Stimulated activated naive CD8-positive, alpha-beta T cell treated with anti-CD3 and anti-CD28 coated beads, Interleukin-15, Interleukin-2, amounts not matched to agents 100 ng/mL and 50 ng/mL, for 24 hours (primary cell): Measurements from ENCODE around the gene LRRC7.
"Not testable (repeated sequence)": the region's sequence is repeated elsewhere in the genome, so short reads cannot be mapped to it uniquely, and the experiment has no call there.

Experiments used
- H3K27ac Mint-ChIP-seq: one replicate; pipeline ENCODE4 v1.8.0; 2021; ENCODE audit warnings: mild to moderate bottlenecking, mixed read lengths
- H3K27me3 Mint-ChIP-seq: one replicate; pipeline ENCODE4 v1.8.0; 2021; ENCODE audit warnings: mixed read lengths
- H3K36me3 Mint-ChIP-seq: one replicate; pipeline ENCODE4 v1.8.0; 2021; ENCODE audit warnings: low read depth, mixed read lengths
- H3K4me1 Mint-ChIP-seq: one replicate; pipeline ENCODE4 v1.8.0; 2021; ENCODE audit warnings: low read depth, mixed read lengths
- H3K4me3 Mint-ChIP-seq: one replicate; pipeline ENCODE4 v1.8.0; 2021; ENCODE audit warnings: mild to moderate bottlenecking, mixed read lengths
- H3K9me3 Mint-ChIP-seq: one replicate; pipeline ENCODE4 v1.8.0; 2021; ENCODE audit warnings: mixed read lengths

The LRRC7 gene

DNA sequence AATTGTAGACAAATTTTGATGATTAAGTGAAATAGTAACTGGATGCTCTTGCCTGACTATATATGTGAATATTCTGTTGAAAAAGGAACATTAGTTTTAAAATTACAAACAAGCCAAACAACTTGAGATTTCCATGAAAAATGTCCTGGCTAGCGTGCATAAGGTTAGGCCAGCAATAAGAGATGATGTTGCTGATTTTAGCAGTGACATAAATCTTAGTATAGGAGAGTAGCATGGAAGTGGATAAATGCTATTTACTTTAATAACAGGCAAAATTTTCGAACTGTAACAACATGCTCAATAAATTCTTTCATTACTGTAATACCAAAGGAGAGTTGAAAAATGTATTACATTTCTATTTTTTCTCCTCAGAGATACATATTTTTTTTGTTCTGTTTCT is 266.6 kb downstream of the LRRC7 start:
- H3K27ac Mint-ChIP-seq = no peak overlapping the region
- H3K4me1 Mint-ChIP-seq = no peaks in the 10 kb centered on the region
- H3K27me3 Mint-ChIP-seq = no peaks in the 10 kb centered on the region
- H3K9me3 Mint-ChIP-seq = no peaks in the 10 kb centered on the region
- no peak overlapping the region for H3K4me3 Mint-ChIP-seq
- H3K36me3 Mint-ChIP-seq = no peaks in the 10 kb centered on the region

DNA sequence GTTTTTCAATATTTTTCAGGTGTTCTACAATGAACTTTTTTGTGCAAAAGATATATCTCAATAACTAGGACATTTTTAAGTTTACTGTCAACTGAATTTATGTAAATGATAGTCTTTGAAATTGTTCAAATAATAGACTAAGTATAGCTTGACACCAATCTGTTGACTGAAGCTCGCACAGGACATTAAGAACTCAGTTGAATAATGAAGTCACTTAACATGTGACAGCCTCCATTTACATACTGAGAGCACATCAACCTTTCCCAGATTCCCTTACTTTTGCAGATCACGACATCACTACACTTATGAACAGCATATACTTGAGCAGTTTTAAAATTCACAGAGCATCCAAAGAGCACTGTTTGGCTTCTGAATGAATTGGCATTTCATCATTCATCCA is 268.2 kb downstream of the LRRC7 start:
- Mint-ChIP-seq H3K36me3 (no peaks in the 10 kb centered on the region), H3K4me1 (no peaks in the 10 kb centered on the region), H3K27ac (no peak overlapping the region), H3K4me3 (no peak overlapping the region), H3K9me3 (no peaks in the 10 kb centered on the region), H3K27me3 (no peaks in the 10 kb centered on the region)

DNA sequence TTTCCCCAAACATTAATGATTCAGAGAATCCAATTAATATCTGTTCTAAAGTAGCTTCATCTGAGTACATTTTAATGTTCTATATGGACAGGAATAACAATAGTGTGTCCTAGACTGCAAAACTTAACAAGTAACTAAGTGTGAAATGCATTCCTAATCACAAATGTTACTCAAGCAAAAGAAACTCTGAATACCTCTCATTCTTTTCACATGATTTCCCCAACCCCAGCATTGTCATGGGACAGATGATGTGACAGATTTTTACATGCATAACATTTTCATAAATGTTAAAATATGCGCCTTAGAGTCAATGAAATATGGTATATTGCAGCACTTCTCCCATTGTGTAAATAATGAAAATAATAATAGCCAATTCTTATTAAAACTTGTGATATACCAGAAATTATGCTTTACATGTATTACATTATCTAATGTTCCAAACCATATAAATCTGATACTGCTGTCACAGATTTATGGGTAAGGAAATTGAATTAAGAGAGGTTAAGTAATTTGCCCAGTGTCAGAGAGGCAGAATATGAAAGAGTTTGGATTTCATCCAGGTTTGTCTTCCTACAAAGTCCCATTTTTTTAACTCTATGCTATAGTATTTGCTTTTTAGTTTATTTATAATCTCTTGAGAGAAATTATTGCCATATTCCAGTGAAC is 269.4 kb downstream of the LRRC7 start:
- no peaks in the 10 kb centered on the region for H3K4me1 Mint-ChIP-seq
- H3K27ac Mint-ChIP-seq = no peak overlapping the region
- H3K4me3 Mint-ChIP-seq = no peak overlapping the region
- H3K27me3 Mint-ChIP-seq = no peaks in the 10 kb centered on the region
- H3K9me3 Mint-ChIP-seq = no peaks in the 10 kb centered on the region
- H3K36me3 Mint-ChIP-seq = no peaks in the 10 kb centered on the region

DNA sequence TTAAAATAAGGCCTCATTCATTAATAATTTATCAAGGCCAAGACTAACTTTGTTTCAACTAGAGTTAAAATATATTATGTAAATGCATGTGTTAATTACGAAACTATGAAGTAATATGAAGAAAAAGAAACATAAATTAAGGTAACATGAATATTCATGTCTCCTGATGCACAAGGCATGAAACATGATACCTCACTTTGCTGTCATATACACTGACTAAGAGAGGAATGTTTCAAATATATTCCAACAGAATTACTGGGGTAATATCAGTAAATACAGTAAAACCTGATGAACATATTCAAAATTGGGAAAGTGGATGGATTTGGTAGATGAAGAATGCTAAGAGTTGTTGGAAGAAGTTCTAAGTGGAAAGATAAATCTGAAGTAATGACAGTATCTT is 274.6 kb downstream of the LRRC7 start:
- peaks cover 8% of the 10 kb centered on the region for H3K9me3 Mint-ChIP-seq
- no peak overlapping the region for H3K27ac Mint-ChIP-seq
- H3K4me1 Mint-ChIP-seq = no peaks in the 10 kb centered on the region
- no peaks in the 10 kb centered on the region for H3K36me3 Mint-ChIP-seq
- no peak overlapping the region for H3K4me3 Mint-ChIP-seq
- no peaks in the 10 kb centered on the region for H3K27me3 Mint-ChIP-seq

DNA sequence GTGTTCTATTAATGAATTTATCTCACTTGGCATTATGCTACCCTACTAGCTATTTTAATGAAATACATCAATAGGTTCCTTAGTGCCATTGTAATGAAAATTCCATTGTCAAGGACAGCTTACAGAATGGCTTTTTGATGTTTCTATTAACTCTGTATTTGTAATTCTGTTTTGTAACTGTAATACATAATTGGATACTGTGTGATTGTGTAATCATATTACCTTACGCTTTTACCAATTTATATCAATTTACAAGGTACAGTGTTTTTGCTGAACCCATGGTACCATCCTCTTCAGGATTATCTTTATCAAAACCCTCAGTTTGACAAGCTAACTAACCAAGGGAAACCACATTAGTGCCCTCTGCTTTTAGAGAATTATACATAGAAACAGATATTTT is 277.9 kb downstream of the LRRC7 start:
- Mint-ChIP-seq H3K9me3 (peaks cover 12% of the 10 kb centered on the region), H3K27me3 (no peaks in the 10 kb centered on the region), H3K27ac (no peak overlapping the region), H3K4me1 (no peaks in the 10 kb centered on the region), H3K36me3 (no peaks in the 10 kb centered on the region), H3K4me3 (no peak overlapping the region)

DNA sequence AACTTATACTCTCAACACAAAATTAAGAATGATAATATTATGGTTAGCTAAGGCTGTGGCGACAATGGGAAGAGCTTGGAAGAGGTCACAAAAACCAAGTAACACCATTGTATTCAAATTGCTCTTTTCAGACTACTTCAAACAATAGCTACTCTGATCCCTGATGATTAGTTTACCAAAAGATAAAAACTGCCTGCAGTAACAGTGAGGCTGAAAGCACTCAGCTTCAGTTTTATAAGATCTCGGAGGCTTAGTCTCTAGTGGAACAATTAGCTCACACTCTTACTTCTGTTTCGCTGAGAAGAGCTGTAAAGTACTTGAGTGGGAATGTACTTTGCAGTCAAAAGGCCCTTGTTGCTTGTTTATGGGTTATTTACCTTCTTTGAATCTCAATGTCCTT is 278.5 kb downstream of the LRRC7 start:
- Mint-ChIP-seq H3K4me1 (no peaks in the 10 kb centered on the region), H3K4me3 (no peak overlapping the region), H3K27me3 (no peaks in the 10 kb centered on the region), H3K9me3 (peaks cover 12% of the 10 kb centered on the region), H3K36me3 (no peaks in the 10 kb centered on the region), H3K27ac (no peak overlapping the region)

DNA sequence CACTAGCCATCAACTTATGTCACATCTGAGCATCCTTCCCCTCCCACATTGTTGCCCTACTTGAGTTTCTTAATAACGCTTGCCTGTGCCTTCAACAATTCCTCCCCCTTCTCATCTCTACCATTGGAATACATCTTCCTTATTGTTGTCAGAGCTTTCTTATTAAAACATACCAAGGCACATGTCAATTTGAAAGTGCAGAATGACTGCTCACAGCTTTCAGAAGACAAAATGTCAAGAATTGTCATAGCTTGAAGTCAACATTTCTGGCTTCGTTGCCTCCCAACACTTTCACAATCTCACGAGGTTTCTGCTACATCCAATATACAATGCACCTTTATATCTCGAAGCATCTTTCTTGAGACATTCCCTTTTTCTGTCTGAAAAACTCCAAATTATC is 279.9 kb downstream of the LRRC7 start:
- no peaks in the 10 kb centered on the region for H3K36me3 Mint-ChIP-seq
- peaks cover 12% of the 10 kb centered on the region for H3K9me3 Mint-ChIP-seq
- no peak overlapping the region for H3K27ac Mint-ChIP-seq
- H3K4me3 Mint-ChIP-seq = no peak overlapping the region
- H3K4me1 Mint-ChIP-seq = no peaks in the 10 kb centered on the region
- no peaks in the 10 kb centered on the region for H3K27me3 Mint-ChIP-seq

DNA sequence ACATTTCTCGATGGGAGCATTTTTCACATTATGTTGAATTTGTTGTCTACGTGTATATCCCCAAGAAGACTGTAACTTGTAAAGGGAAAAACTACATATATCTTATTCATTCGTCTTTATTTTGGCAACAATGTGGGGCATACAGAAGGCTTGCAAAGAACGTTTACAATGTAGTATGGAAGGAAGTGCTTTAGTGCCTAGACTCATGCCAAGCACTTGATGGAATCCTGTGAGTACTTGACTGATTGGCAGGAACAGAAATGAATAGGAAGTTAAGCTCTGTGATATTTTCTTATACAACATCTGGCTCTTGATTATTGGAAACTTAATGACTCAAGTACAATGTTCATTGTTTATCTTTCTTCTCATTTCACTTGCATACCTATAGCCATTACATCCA is 284.4 kb downstream of the LRRC7 start:
- Mint-ChIP-seq H3K4me1 (no peaks in the 10 kb centered on the region), H3K9me3 (peaks cover 4% of the 10 kb centered on the region), H3K27me3 (no peaks in the 10 kb centered on the region), H3K27ac (no peak overlapping the region), H3K4me3 (no peak overlapping the region), H3K36me3 (no peaks in the 10 kb centered on the region)

DNA sequence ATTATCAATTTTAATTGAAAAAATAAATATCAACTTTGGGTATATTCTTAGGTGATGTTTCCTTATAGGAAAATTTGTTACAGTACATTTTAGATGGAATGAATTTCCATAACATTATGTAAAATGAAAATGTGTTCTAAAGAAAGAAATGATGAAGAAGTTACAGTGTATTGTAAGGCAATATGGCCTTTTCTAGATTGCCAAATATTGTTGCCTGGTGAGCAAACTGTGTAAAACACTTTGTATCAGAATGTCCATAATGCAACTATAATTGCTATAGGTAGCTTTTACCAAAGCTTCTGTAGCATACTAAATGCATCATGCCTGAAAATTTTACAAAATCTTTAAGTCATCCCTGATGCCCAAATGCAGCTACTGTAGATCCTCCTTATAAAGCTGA is 285.0 kb downstream of the LRRC7 start:
- Mint-ChIP-seq H3K9me3 (peaks cover under 1% of the 10 kb centered on the region), H3K4me3 (no peak overlapping the region)

DNA sequence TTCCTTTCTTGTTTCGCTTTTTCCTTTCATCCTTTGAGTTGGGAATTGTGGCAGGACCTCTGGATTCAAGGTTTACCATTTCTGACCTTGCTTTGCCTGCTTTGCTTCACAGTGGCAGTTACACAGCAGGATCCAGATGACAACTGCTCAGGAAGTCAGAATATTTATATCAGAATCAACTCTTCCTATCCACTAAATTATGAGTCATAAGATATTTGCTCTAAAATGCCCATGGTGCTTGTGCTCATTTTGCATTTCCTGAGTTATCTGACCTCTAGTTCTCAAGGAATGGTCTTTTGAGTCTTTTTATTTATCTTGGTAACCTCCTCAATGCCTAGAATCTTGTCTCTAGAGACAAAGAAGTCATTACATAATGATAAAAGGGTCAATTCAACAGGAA is 290.8 kb downstream of the LRRC7 start:
- Mint-ChIP-seq H3K4me3 (no peak overlapping the region), H3K27ac (no peak overlapping the region), H3K4me1 (no peaks in the 10 kb centered on the region), H3K36me3 (no peaks in the 10 kb centered on the region), H3K27me3 (no peaks in the 10 kb centered on the region), H3K9me3 (peaks cover 7% of the 10 kb centered on the region)

More for the DNA sequence above, 285.0 kb downstream of the LRRC7 start:
- H3K27me3 Mint-ChIP-seq = no peaks in the 10 kb centered on the region
- H3K4me1 Mint-ChIP-seq = no peaks in the 10 kb centered on the region
- H3K36me3 Mint-ChIP-seq = no peaks in the 10 kb centered on the region
- H3K27ac Mint-ChIP-seq = no peak overlapping the region

DNA sequence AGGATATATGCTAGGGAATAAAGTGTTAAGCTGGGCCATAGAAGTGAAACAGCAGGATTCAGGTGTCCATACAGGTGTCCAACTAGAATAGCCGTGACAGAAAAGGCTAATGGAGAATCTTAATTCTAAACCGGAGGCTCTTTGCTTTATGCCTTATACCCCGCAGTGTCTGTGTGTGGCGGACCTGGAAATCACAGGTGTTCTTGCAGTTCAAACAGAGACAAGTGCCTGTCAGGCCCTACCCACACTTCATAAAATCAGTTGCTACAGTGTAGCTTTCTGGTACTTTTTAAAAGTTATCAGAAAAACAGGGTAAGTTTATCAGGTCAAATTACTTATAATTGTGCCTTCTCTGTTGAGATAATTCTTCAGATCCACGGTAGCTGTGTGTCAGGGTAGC is 293.9 kb downstream of the LRRC7 start:
- no peak overlapping the region for H3K4me3 Mint-ChIP-seq
- H3K36me3 Mint-ChIP-seq = no peaks in the 10 kb centered on the region
- H3K27ac Mint-ChIP-seq = no peak overlapping the region
- peaks cover 12% of the 10 kb centered on the region for H3K9me3 Mint-ChIP-seq
- no peaks in the 10 kb centered on the region for H3K27me3 Mint-ChIP-seq
- H3K4me1 Mint-ChIP-seq = no peaks in the 10 kb centered on the region

DNA sequence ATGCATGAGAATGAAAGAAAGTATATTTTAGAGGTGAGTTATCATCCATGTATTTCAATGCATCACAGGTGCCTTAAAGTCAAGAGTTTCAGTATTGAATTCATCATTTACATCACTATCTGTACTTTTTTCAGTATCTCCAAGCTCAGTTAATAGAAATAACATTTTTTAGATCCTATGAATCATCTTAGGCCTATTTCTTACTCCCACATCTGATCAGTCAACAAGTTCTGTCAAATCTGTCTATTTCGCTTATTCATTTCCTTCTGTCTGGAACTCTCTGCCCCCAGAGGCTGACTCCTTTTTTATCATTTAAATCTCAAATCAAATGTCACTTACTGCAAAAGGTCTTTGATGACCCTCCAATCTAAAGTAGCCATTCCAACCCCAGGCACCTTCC is 295.2 kb downstream of the LRRC7 start:
- Mint-ChIP-seq H3K9me3 (peaks cover 12% of the 10 kb centered on the region), H3K27ac (no peak overlapping the region), H3K36me3 (no peaks in the 10 kb centered on the region), H3K27me3 (no peaks in the 10 kb centered on the region), H3K4me3 (no peak overlapping the region), H3K4me1 (no peaks in the 10 kb centered on the region)

DNA sequence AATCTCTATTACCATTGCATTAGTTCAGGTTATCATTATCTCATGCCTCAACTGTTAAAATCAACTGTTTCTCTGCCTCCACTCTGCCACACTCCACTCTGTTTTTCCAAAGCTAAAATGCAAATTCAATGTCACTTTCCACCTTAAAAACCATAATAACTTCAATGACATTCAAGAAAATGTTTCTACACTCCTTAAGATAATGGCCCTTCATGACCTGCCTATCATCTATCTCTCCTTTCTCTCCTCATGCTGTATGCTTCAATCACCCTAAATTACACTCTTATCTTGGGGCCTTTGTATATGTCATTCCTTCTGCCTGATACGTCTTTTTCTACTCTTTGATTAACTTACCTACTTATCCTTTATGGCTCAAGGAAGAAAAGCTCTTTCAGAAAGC is 296.0 kb downstream of the LRRC7 start:
- peaks cover 8% of the 10 kb centered on the region for H3K9me3 Mint-ChIP-seq
- H3K27ac Mint-ChIP-seq = no peak overlapping the region

DNA sequence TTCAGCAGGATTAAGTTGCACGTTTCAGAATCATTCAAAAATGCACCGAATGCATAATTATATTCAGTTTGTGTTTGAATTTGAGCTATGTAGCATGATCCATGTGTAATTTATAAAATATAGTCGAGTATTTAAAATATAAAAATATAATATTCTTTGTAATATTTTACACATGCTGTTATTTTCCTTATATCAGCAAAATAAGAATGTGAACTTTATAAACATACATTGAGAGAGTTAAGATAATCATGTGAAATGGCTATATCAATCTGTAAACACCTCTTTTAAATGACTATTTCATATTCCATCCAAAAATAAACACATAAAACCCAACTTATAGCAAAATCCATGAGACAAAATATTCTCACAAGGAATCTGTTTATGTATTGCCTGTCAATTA is 303.7 kb downstream of the LRRC7 start:
- no peak overlapping the region for H3K27ac Mint-ChIP-seq

More for the DNA sequence above, 296.0 kb downstream of the LRRC7 start:
- Mint-ChIP-seq H3K4me3 (no peak overlapping the region), H3K36me3 (no peaks in the 10 kb centered on the region), H3K4me1 (no peaks in the 10 kb centered on the region), H3K27me3 (no peaks in the 10 kb centered on the region)

DNA sequence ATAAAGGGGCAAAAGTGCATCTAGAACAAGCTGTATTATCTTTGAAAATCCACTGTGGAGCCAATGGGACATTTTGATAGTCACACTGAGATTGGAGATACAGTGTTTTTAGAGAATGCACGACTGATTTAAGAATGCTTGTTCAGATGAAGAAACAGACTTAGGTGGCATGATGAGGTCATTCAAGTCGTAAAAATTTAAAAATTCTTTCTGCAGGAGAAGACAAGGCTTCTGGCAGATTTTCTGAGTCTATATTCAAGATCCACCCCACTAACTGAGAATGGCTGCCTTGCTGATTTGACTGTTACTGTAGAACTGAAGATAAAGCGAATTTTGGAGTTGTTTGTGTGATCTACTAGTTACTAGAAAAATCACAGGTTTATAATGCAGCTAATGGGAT is 310.6 kb downstream of the LRRC7 start:
- Mint-ChIP-seq H3K4me3 (no peak overlapping the region), H3K4me1 (no peaks in the 10 kb centered on the region), H3K27me3 (no peaks in the 10 kb centered on the region), H3K36me3 (no peaks in the 10 kb centered on the region), H3K9me3 (peaks cover 8% of the 10 kb centered on the region), H3K27ac (no peak overlapping the region)

More for the DNA sequence above, 303.7 kb downstream of the LRRC7 start:
- H3K36me3 Mint-ChIP-seq = no peaks in the 10 kb centered on the region
- no peak overlapping the region for H3K4me3 Mint-ChIP-seq
- H3K9me3 Mint-ChIP-seq = peaks cover 3% of the 10 kb centered on the region
- no peaks in the 10 kb centered on the region for H3K4me1 Mint-ChIP-seq
- H3K27me3 Mint-ChIP-seq = no peaks in the 10 kb centered on the region

DNA sequence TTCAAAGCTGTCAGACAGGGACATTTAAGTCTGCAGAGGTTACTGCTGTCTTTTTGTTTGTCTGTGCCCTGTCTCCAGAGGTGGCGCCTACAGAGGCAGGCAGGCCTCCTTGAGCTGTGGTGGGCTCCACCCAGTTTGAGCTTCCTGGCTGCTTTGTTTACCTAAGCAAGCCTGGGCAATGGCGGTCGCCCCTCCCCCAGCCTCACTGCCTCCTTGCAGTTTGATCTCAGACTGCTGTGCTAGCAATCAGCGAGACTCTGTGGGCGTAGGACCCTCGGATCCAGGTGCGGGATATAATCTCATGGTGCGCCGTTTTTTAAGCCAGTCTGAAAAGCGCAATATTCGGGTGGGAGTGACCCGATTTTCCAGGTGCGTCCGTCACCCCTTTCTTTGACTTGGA is 320.3 kb downstream of the LRRC7 start:
- H3K36me3 Mint-ChIP-seq, H3K4me1 Mint-ChIP-seq, H3K27ac Mint-ChIP-seq, H3K27me3 Mint-ChIP-seq, H3K4me3 Mint-ChIP-seq: not testable (repeated sequence)
- H3K9me3 Mint-ChIP-seq = peaks cover 12% of the 10 kb centered on the region
